HG03565 (cell line): ENCODE measurements around the gene MACROD2.

Experiments
- ATAC-seq: cut with Tn5 transposase; IDR thresholded peaks from one replicate; pipeline ENCODE4 v1.9.1; 2021; ENCODE audit warnings: mild to moderate bottlenecking, moderate library complexity; ENCODE audit not compliant: unreplicated experiment

The MACROD2 gene

GRCh38 chr20:14885661-14886060 lies 890.3 kb downstream of the MACROD2 start:
- ATAC-seq = no peak

- ATAC-seq = no peak
Measured at GRCh38 chr20:14888134-14888533, 892.8 kb downstream of the MACROD2 start.

GRCh38 chr20:14889496-14890255 lies 894.4 kb downstream of the MACROD2 start:
- no peak for ATAC-seq

GRCh38 chr20:14890713-14891112 lies 895.4 kb downstream of the MACROD2 start:
- ATAC-seq = no peak

GRCh38 chr20:14892782-14893181 lies 897.5 kb downstream of the MACROD2 start:
- ATAC-seq = no peak

GRCh38 chr20:14896569-14896968 lies 901.3 kb downstream of the MACROD2 start:
- ATAC-seq = no peak

GRCh38 chr20:14897608-14898007 lies 902.3 kb downstream of the MACROD2 start:
- no peak for ATAC-seq

DNA sequence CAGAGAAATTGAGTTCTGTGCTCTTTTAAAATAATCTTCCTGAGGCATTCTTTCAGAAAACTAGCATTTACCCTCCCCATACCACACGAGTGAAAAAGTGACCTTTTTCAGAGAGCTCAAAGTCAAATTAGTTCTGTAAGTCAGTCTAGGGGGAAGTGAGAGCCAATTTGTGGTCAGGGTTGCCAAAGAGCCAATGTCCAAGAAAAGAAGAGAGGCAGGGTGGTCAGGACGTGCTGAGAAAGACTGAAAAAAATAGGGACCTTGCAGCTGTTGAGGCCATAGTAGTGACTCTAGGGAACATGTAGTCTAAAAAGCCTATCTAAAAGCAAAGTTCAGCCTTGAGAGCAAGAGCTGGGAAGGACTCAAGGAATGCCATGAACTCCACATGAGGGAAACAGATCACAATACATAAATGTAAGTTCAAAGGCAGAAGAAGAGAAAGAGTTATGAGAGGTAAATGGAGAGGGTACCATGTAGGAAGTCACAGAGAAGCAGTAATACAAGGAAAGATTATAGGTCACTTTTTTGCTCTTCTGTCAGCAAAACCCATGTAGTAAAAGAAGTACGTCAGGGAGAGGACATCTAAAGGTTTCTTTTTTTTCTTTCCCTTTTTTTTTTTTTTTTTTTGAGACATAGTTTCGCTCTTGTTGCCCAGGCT lies 907.2 kb downstream of the MACROD2 start:
- ATAC-seq = peak; percentile 87

- ATAC-seq = no peak
Measured at GRCh38 chr20:14906908-14907434, 911.7 kb downstream of the MACROD2 start.

DNA sequence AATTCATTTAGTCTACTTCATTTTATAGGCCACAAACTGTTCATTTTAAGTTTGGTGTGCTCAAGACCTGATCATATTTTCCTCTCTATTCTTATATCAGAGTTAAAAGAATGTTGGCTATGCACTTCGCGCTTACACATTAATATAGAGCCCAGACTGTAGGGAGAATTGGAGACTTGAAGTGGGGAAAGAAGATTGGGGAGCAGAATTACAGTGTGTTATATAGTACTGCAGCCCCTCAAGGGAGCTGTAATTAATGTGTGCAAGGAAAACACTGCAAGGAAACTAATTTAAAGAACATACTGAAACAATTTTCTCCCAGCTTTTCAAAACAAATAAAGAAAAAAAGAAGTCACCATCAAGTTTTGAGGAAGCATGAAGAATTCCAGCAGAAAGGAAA lies 914.8 kb downstream of the MACROD2 start:
- no peak for ATAC-seq

DNA sequence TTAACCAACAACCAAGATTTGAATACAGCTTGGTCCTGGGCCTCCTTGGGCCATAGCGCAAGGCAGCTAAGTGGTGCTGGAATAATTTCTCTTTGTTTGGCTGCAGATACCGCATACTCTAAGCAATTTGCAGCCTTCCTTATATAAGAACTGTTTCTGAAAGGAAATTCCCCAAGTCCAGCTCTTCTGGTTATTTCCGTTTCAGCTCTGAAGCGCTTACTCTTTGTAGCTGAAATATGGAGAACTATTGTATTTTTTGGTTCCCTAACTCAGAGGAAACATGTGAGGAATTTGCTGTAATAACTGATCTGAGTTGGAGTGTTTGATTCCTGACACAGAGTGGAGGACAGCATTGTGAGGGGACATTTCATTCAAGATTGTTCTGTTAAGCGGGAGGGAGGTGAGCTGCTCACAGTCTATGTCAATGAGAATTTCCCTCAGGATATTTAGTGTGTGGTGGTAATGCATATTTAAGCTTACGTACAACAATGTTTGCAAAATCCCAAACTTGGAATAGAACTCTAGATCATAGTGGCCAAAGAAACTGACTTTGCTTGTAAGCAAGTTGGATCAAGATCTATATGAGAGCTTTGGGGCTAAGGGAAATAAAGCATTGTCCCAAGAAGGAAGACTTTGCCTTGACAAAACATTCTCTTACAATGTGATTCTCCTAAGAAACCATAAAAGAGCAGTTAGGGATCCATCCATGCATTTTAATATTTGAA lies 918.7 kb downstream of the MACROD2 start:
- ATAC-seq = no peak

GRCh38 chr20:14914633-14915032 lies 919.3 kb downstream of the MACROD2 start:
- ATAC-seq = no peak

DNA sequence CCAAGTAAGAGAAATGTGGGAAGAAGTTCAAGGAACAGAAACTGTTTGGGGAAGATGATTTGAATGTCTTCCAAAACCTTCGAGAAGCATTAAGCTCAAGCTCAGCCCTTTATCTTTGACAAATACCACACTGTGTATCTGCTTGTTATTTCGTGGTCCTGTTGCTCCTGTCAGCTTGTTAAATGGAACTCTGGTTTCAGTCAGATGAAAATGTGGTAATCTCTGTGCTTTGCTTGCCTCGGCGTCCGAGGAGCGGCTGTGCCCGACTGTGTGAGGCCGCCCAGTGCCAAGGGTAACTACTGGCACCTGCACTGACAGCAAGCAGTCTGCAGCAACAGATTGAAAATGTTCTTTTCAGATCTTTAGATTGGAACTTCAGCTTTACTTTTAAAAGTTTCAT lies 920.0 kb downstream of the MACROD2 start:
- no peak for ATAC-seq

- ATAC-seq = no peak
Measured at GRCh38 chr20:14916360-14916920, 921.1 kb downstream of the MACROD2 start.

- ATAC-seq = no peak
Measured at GRCh38 chr20:14918281-14918680, 923.0 kb downstream of the MACROD2 start.

DNA sequence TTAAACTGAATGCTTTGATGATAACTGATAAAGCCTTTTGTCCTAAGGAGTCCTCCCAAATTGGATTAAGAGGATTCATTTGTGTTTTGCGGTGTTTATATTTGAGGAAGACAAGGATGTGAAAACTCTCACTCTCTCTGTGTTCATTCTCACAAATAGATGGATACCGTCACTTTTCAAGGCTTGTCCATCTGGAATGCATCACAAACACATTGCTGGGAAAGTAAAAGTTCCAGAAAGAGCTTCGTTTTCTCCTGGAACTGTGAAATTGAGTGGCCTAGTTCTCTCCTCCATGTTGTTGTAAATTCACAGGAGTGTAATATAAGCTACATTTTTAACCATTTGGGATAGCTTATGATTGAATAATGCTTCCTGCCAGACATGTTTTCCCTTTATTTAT lies 923.7 kb downstream of the MACROD2 start:
- ATAC-seq = no peak

GRCh38 chr20:14919501-14920081 lies 924.3 kb downstream of the MACROD2 start:
- no peak for ATAC-seq

DNA sequence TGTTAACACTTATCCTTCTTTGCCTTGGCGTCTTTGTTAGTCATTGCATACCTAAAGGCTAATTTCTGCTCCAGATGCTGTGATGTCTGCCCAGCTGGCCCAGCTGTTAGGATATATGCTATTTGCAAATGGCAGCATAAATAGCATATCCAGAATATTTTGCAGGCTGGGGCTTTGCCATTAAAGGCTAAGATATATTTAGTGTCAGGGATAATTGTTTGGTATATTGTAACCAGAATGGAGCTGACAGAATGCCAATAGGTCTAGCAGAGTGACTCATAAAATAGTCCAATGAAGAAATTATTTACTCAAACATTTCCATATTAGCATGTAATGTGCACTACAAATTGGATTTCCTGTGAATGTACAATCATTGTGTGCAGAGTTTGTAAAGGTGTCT lies 926.2 kb downstream of the MACROD2 start:
- no peak for ATAC-seq

DNA sequence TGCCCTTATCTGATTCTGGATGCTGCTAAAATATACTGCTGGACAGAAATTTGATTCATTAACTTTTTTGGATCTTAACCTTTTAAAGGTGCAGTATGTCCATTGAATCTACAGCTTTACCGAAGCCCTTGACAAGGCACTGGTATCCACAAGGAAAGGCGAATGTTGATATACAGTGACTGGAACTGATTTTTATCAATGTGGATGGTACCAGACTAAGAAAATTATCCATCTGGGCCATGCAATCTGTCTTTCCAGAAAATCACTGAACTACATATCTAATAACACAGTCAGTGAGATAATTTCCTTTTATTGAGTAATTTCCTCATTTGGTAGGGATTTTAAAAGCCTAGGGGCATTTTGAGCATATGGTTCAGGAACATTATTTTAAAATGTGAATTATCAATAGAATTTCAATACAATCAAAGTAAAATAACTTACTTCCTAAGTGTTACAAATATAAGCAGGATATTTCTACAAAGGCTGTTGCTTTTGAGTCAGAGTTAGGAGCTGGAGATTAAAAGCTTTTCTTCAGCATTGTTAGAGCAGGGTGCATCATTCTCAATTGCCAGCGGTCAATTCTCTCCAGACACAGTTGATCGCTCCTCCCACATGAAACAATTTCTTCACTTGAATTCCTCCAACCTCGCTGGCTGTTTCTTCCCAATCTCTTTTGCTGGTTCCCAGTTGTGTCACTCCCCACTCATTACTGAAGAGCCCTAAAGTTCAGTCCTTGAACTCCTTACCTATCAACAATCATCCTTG lies 927.4 kb downstream of the MACROD2 start:
- no peak for ATAC-seq

DNA sequence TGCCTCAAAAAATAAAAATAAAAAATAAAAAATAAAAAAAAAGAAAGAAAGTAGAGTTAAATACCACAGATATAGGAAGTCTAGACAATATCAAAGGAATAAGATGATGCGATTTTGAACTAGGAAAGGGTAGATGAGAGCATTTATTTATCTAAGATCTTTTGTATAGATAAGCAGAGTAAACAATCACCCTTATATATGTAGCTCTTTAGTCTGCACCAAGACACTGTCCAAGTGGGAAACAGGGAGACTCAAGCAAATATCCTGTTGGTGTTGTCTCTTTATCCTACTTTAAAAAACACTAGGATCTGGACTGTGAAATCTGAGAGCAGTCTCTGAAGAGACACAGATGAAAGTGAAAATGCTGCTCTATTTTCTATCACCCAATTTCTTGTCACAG lies 929.1 kb downstream of the MACROD2 start:
- no peak for ATAC-seq
